Type B pancreatic cell (in vitro differentiated cells): ENCODE measurements around the gene SULT2B1. TPM values are rescaled to one million over a fixed set of nuclear protein-coding genes. Genes with fewer than 3 reads are reported as not detected.

Experiments used
- DNase-seq: peaks from one replicate; pipeline ENCODE4 v3.0.0; 2021; ENCODE audit warnings: mixed read lengths; ENCODE audit not compliant: unreplicated experiment; ENCODE audit errors: extremely low spot score
- H3K27ac Mint-ChIP-seq: 2 replicates; pipeline ENCODE4 v1.8.0; 2021; ENCODE audit warnings: mild to moderate bottlenecking, mixed read lengths
- H3K27me3 Mint-ChIP-seq: 2 replicates; pipeline ENCODE4 v1.8.0; 2021; ENCODE audit warnings: mixed read lengths
- H3K36me3 Mint-ChIP-seq: 2 replicates; pipeline ENCODE4 v1.8.0; 2021; ENCODE audit warnings: mixed read lengths
- H3K4me1 Mint-ChIP-seq: one replicate; pipeline ENCODE4 v1.8.0; 2021; ENCODE audit warnings: mixed read lengths; ENCODE audit not compliant: unreplicated experiment
- H3K4me3 Mint-ChIP-seq: 2 replicates; pipeline ENCODE4 v1.8.0; 2021; ENCODE audit warnings: mild to moderate bottlenecking, mixed read lengths
- H3K9me3 Mint-ChIP-seq: 2 replicates; pipeline ENCODE4 v1.8.0; 2021; ENCODE audit warnings: mixed read lengths
- total RNA-seq: library from RNA; stranded (reverse); gene quantifications from 2 replicates; pipeline ENCODE4 v1.2.1, GENCODE V29; 2021; ENCODE audit warnings: low replicate concordance
- TF ChIP-seq, protein P1 (sequence below): fragments of 200-600 bp; sonication (generic); conservative IDR thresholded peaks from 2 replicates; pipeline ENCODE4 v1.5.0; 2021; ENCODE audit warnings: antibody characterized with exemption, mild to moderate bottlenecking

The SULT2B1 gene
- total RNA-seq, 1 donor from 2014 or later = 0.77 TPM

DNA sequence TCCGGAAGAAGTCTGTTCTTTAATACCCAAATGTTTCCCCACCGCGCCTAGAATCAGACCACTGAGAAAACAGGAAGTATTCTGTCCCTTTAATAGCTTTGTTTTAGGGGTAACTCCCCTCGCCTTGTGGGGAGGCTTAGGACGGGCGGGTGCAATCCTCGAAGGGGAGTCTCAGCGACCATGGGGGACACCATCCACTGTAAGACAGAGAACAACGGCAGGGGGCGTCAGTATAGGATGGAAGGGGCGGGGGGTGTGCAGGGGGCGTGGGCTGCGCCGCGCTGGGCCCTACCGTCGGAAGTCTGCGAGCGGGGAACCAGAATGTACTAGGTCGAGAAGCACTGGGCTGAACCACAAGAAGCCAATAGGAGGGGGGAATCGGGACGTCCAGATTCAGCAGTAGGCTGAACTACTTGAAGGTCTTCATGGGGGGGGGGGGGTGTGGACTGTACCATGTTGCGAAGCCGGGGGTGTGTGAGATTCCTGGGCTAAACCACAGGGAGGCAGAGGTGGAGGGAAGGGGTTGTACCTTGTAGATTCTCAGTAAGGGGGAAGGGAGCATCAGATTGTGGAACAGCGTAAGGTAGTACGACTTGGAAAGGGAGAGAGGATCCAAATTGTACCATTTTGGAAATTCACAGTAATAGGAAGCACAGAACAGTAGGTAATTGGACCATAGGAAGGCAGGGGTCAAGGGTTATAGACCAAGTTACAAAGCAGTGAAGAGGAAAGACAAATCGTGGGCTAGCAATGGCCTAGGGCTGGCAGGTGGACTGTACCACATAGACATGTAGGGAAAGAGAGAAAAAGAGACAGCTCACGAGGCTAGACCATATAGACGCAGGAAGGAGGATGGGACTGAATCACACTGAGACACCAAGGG lies 86.2 kb downstream of the SULT2B1 start:
- DNase-seq = peak; percentile 86

DNA sequence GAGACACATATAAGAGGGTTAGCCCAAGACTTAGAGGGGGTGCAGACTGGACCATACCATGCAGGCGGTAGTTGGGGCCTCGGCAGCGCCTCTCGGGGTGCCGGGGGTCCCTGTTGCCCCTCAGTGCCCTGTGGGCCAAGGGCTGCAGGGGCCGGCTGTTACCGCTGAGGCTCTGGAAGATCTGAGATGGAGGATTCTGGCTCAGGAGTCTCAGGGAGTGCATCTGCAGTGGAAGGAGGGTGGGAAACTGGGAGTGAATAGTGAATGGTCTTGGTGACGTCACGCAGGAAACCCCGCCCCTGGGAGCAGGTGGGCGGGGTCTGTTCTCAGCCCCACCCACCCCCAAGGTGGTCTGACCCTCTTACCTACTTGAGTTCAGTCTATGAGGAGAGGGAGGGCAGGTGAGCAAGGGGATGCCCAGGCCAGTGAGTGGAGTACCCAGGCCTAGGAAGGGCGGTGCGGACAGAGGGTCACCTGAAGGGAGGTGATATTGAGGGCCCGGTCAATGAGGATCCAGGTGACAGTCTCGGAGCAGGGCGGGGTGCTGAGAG lies 86.9 kb downstream of the SULT2B1 start:
- TF ChIP-seq, protein P1, sequence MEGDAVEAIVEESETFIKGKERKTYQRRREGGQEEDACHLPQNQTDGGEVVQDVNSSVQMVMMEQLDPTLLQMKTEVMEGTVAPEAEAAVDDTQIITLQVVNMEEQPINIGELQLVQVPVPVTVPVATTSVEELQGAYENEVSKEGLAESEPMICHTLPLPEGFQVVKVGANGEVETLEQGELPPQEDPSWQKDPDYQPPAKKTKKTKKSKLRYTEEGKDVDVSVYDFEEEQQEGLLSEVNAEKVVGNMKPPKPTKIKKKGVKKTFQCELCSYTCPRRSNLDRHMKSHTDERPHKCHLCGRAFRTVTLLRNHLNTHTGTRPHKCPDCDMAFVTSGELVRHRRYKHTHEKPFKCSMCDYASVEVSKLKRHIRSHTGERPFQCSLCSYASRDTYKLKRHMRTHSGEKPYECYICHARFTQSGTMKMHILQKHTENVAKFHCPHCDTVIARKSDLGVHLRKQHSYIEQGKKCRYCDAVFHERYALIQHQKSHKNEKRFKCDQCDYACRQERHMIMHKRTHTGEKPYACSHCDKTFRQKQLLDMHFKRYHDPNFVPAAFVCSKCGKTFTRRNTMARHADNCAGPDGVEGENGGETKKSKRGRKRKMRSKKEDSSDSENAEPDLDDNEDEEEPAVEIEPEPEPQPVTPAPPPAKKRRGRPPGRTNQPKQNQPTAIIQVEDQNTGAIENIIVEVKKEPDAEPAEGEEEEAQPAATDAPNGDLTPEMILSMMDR = no peak
- Mint-ChIP-seq H3K27me3 (no peaks in the 10 kb centered on the region), H3K4me3 (peak overlapping the region; percentile 91), H3K27ac (peak overlapping the region; percentile 96), H3K4me1 (peaks cover 18% of the 10 kb centered on the region), H3K36me3 (peaks cover 11% of the 10 kb centered on the region), H3K9me3 (no peaks in the 10 kb centered on the region)
- DNase-seq = no peak

More for the DNA sequence above, 86.2 kb downstream of the SULT2B1 start:
- TF ChIP-seq, protein P1 = no peak
- H3K9me3 Mint-ChIP-seq = no peaks in the 10 kb centered on the region
- no peaks in the 10 kb centered on the region for H3K27me3 Mint-ChIP-seq
- peaks cover 11% of the 10 kb centered on the region for H3K36me3 Mint-ChIP-seq
- peaks cover 18% of the 10 kb centered on the region for H3K4me1 Mint-ChIP-seq
- H3K27ac Mint-ChIP-seq = peak overlapping the region; percentile 96
- H3K4me3 Mint-ChIP-seq = peak overlapping the region; percentile 91

DNA sequence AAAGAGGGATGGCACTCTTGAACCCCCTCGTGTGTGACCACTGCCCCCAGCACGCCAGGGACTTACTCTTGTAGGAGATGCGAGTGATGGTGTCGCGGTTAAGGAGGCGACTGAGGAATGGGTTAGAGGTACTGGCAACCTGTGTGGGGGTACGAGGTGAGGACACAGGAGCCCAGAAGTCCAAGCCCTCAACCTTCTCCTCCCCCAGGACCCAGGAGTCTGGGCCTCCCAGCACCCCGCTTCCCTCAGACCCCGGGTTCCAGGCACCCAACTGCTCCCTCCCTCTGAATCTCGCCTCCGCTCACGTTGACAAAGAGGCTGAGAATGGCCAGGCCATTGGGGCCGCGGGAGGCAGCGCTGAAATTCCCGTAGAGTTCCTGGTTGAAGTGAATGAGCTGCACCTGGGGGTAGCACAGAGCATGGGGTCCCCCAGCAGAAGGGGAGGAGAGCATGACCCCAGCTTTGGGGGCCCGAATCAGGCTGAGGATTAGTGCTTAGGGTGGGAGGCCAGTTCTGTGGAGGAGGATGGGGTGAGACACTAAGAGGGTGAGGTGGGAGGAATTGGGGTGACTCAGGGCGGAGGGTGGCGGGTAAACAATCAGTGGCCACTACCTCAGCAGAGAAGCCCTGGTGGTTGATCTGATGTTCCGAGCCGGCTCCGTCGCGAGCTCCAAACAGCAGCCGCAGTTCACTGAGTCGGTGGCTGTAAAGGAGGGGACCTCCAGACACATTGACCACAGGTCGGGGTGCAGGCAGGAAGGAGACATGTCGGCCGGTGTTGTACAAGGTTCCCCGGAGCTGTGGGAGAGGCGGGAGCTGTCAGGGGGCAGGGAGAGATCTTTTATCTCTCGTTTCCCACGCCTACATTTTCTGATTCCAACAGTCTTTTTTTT lies 87.8 kb downstream of the SULT2B1 start:
- Mint-ChIP-seq H3K27me3 (no peaks in the 10 kb centered on the region), H3K36me3 (peaks cover 11% of the 10 kb centered on the region), H3K4me1 (peaks cover 12% of the 10 kb centered on the region), H3K27ac (peak overlapping the region; percentile 96), H3K4me3 (peak overlapping the region; percentile 75), H3K9me3 (no peaks in the 10 kb centered on the region)
- TF ChIP-seq, protein P1 = no peak
- no peak for DNase-seq

DNA sequence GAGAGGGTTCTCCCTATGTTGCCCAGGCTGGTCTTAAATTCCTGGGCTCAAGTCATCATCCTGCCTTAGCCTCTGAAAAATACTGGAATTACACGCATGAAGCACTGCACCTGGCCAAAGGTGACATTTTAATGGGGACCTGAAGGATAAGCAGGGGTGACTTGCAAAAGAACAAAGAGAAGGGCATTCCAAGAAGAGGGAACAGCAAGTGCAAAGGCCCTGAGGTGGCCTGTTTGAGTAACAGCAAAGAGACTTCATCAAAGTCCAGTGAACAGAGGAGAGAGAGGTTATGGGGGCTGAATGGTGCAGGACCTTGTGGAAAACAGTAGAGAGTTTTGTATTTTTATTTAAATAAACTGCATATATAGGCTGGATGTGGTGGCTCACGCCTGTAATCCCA lies 89.9 kb downstream of the SULT2B1 start:
- DNase-seq = no peak
- Mint-ChIP-seq H3K27ac (no peak overlapping the region), H3K27me3 (no peaks in the 10 kb centered on the region), H3K4me3 (no peak overlapping the region), H3K9me3 (no peaks in the 10 kb centered on the region), H3K4me1 (peaks cover 22% of the 10 kb centered on the region), H3K36me3 (peaks cover 11% of the 10 kb centered on the region)
- TF ChIP-seq, protein P1 = no peak

DNA sequence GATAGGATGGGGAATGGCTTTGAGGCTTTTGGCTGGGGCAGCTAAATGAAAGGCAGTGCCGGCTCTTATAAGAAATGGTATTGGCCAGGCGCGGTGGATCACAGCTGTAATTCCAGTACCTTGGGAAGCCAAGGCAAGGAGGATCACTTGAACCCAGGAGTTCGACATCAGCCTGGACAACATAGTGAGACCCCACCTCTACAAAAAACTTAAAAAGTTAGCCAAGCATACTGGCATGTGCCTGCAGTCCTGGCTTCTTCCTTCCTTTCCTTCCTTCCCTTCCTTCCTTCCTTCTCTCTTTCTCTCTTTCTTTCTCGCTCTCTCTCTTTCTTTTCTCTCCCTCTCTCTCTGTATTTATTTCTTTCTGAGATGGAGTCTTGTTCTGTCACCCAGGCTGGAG lies 90.9 kb downstream of the SULT2B1 start:
- TF ChIP-seq, protein P1 = no peak
- H3K27me3 Mint-ChIP-seq = no peaks in the 10 kb centered on the region

More for the DNA sequence above, 90.9 kb downstream of the SULT2B1 start:
- Mint-ChIP-seq H3K36me3 (peaks cover 11% of the 10 kb centered on the region), H3K9me3 (no peaks in the 10 kb centered on the region), H3K4me3 (no peak overlapping the region), H3K27ac (peak overlapping the region; percentile 9), H3K4me1 (peaks cover 25% of the 10 kb centered on the region)
- no peak for DNase-seq
